Thoracic aorta (tissue), 2 donors: Measurements from ENCODE around the gene OR2T27. TPM values are rescaled to one million over a fixed set of nuclear protein-coding genes. Genes with fewer than 3 reads are reported as not detected.

Experiments
- ATAC-seq: fragments of 150-250 bp; one replicate; pipeline ENCODE4 v1.8.0; 2017; ENCODE audit warnings: low read depth; ENCODE audit not compliant: insufficient number of reproducible peaks, low FRiP score
- DNase-seq: peaks from one replicate; pipeline ENCODE4 v3.0.0-alpha.2; 2020; ENCODE audit warnings: low spot score
- H3K27ac ChIP-seq, 2 donors: fragments of 200-600 bp; sonication (generic); 1 replicate in 1 of 2; 2 replicates in 1 of 2; pipeline ENCODE4 v1.5.1; 2016; ENCODE audit warnings: mild to moderate bottlenecking in 2 of 2, moderate library complexity in 2 of 2
- H3K27me3 ChIP-seq: fragments of 200-600 bp; sonication (generic); replicated peaks from 2 replicates; pipeline ENCODE4 v1.6.0; 2016; ENCODE audit warnings: mild to moderate bottlenecking; ENCODE audit not compliant: insufficient read depth
- H3K36me3 ChIP-seq: fragments of 200-600 bp; sonication (generic); one replicate; pipeline ENCODE4 v1.5.1; 2016
- H3K4me1 ChIP-seq, 2 donors: fragments of 200-600 bp; sonication (generic); 1 replicate in 1 of 2; 2 replicates in 1 of 2; pipeline versions ENCODE4 v1.5.1 to v1.6.0; 2016; ENCODE audit warnings: low read depth in 2 of 2, mild to moderate bottlenecking in 1 of 2; ENCODE audit not compliant: control insufficient read depth in 1 of 2
- H3K4me3 ChIP-seq: fragments of 200-600 bp; sonication (generic); 2 replicates; pipeline ENCODE4 v1.5.1; 2016; ENCODE audit warnings: mild to moderate bottlenecking
- H3K9me3 ChIP-seq: fragments of 200-600 bp; sonication (generic); 2 replicates; pipeline ENCODE4 v1.5.1; 2016
- total RNA-seq, 2 donors: library from RNA; depleted of rRNA; stranded (reverse); fragments of >200 nt; gene quantifications; one replicate each; pipeline versions ENCODE4 v1.1.0 to v1.2.3, GENCODE V29; 2016
- TF ChIP-seq, protein P1 (sequence below): fragments of 200-600 bp; sonication (generic); IDR thresholded peaks from one replicate; pipeline ENCODE4 v1.5.1; 2019; ENCODE audit warnings: antibody characterized with exemption

OR2T27 gene
- total RNA-seq, 2 donors from 2014 or later: not detected

GRCh38 chr1:248625971-248626370 is 29.4 kb downstream of the OR2T27 start:
- no peaks in the 10 kb centered on the region for H3K36me3 ChIP-seq
- TF ChIP-seq, protein P1, sequence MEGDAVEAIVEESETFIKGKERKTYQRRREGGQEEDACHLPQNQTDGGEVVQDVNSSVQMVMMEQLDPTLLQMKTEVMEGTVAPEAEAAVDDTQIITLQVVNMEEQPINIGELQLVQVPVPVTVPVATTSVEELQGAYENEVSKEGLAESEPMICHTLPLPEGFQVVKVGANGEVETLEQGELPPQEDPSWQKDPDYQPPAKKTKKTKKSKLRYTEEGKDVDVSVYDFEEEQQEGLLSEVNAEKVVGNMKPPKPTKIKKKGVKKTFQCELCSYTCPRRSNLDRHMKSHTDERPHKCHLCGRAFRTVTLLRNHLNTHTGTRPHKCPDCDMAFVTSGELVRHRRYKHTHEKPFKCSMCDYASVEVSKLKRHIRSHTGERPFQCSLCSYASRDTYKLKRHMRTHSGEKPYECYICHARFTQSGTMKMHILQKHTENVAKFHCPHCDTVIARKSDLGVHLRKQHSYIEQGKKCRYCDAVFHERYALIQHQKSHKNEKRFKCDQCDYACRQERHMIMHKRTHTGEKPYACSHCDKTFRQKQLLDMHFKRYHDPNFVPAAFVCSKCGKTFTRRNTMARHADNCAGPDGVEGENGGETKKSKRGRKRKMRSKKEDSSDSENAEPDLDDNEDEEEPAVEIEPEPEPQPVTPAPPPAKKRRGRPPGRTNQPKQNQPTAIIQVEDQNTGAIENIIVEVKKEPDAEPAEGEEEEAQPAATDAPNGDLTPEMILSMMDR: no peak
- no peaks in the 10 kb centered on the region for H3K27me3 ChIP-seq
- ATAC-seq (no peak), DNase-seq (no peak)
- no peak overlapping the region for H3K4me3 ChIP-seq
- no peaks in the 10 kb centered on the region for H3K9me3 ChIP-seq
- H3K4me1 ChIP-seq: no peaks in the 10 kb centered on the region
- no peak overlapping the region for H3K27ac ChIP-seq

- TF ChIP-seq, protein P1: no peak
- no peaks in the 10 kb centered on the region for H3K9me3 ChIP-seq
Measured at GRCh38 chr1:248625166-248625565, 30.2 kb downstream of the OR2T27 start.

DNA sequence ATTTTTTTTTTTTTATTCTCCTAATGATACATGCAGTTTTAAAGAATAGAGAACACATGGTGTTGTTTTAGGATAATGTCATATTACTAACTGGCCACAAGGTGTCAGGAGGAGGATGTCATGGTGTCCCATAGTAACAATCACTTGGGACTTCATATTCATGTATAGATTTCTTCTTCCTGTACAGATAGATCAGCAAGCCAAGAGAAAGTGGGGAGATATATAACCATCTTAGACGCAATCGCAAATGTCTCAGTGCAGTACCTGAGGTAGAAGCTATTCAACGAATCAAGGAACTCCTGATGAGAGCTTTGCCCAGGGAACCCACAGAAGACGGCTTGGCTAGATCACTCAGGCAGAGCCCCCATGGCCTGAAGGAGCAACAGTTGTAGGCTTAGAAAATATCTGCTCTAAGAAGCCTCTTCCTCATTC is 32.7 kb downstream of the OR2T27 start:
- H3K27me3 ChIP-seq: no peaks in the 10 kb centered on the region
- H3K9me3 ChIP-seq: no peaks in the 10 kb centered on the region
- no peak overlapping the region for H3K4me3 ChIP-seq
- TF ChIP-seq, protein P1: no peak
- DNase-seq (no peak), ATAC-seq (no peak)
- H3K27ac ChIP-seq: no peak overlapping the region
- H3K4me1 ChIP-seq: no peaks in the 10 kb centered on the region
- no peaks in the 10 kb centered on the region for H3K36me3 ChIP-seq

More at GRCh38 chr1:248625166-248625565, 30.2 kb downstream of the OR2T27 start:
- no peak overlapping the region for H3K27ac ChIP-seq
- no peak for DNase-seq
- ATAC-seq: no peak
- no peaks in the 10 kb centered on the region for H3K27me3 ChIP-seq
- no peaks in the 10 kb centered on the region for H3K36me3 ChIP-seq
- no peak overlapping the region for H3K4me3 ChIP-seq
- H3K4me1 ChIP-seq: no peaks in the 10 kb centered on the region

DNA sequence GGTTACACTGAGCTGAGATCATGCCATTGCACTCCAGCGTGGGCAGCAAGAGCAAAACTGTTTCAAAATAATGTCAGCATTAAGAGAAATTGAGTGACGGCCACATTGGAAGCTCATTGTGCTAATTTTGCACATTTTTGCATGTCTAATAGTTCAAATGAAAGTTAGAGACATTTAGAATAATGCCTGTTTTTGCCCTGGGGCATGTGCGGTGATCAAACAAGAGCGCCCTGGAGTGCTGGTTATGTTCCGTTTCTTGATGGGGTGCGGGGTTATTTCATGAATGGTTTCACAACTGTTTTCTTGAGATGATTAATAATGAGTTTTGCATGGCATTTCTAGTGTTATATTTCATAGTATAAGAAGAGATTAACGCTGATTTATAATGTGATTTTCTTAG is 33.6 kb downstream of the OR2T27 start:
- TF ChIP-seq, protein P1: no peak
- ATAC-seq: no peak
- H3K27ac ChIP-seq: no peak overlapping the region
- H3K27me3 ChIP-seq: no peaks in the 10 kb centered on the region
- H3K9me3 ChIP-seq: no peaks in the 10 kb centered on the region
- DNase-seq: no peak
- no peaks in the 10 kb centered on the region for H3K36me3 ChIP-seq
- H3K4me3 ChIP-seq: no peak overlapping the region
- H3K4me1 ChIP-seq: no peaks in the 10 kb centered on the region

- no peaks in the 10 kb centered on the region for H3K4me1 ChIP-seq
- H3K27me3 ChIP-seq: no peaks in the 10 kb centered on the region
- TF ChIP-seq, protein P1: no peak
- no peak overlapping the region for H3K4me3 ChIP-seq
- no peaks in the 10 kb centered on the region for H3K9me3 ChIP-seq
- no peak overlapping the region for H3K27ac ChIP-seq
- ATAC-seq (no peak), DNase-seq (no peak)
- H3K36me3 ChIP-seq: no peaks in the 10 kb centered on the region
Measured at GRCh38 chr1:248618878-248619277, 36.5 kb downstream of the OR2T27 start.
